Large intestine (tissue), 3 donors: ENCODE results near the gene SMAD3. TPM values are rescaled to one million over a fixed set of nuclear protein-coding genes. Genes with fewer than 3 reads are reported as not detected.
"Not testable (repeated sequence)": the region's sequence is repeated elsewhere in the genome, so short reads cannot be mapped to it uniquely, and the experiment has no call there.

Experiments used
- DNase-seq, 2 donors: peaks; one replicate each; pipeline versions ENCODE4 v3.0.0 to v3.0.0-alpha.2; 2013
- H3K27ac ChIP-seq: one replicate; pipeline ENCODE4 v1.5.1; 2013; ENCODE audit warnings: low read length
- H3K27me3 ChIP-seq: 2 replicates; pipeline ENCODE4 v1.6.1; 2013; ENCODE audit warnings: low read length; ENCODE audit not compliant: control insufficient read depth, insufficient read depth
- H3K36me3 ChIP-seq: 2 replicates; pipeline ENCODE4 v1.6.1; 2013; ENCODE audit warnings: low read length; ENCODE audit not compliant: control insufficient read depth, insufficient read depth
- H3K4me1 ChIP-seq: one replicate; pipeline ENCODE4 v1.6.1; 2013; ENCODE audit warnings: low read length; ENCODE audit not compliant: control insufficient read depth, insufficient read depth
- H3K4me3 ChIP-seq: one replicate; pipeline ENCODE4 v1.5.1; 2013; ENCODE audit warnings: low read length
- H3K9me3 ChIP-seq: one replicate; pipeline ENCODE4 v1.6.1; 2013; ENCODE audit warnings: mild to moderate bottlenecking, low read depth, low read length, moderate library complexity; ENCODE audit not compliant: control insufficient read depth
- WGBS: methylation state at CpG from one replicate; pipeline ENCODE4 v1.1.5; 2013; ENCODE audit warnings: low lambda C conversion rate; ENCODE audit not compliant: insufficient coverage; 5-methylcytosine and 5-hydroxymethylcytosine counted together
- polyA plus RNA-seq: library from polyadenylated mRNA; unstranded; fragments of 120-200 nt; gene quantifications from one replicate; pipeline ENCODE4 v1.2.1, GENCODE V29; 2013

SMAD3 gene
- polyA plus RNA-seq, 1 donor, result 29.4 TPM

DNA sequence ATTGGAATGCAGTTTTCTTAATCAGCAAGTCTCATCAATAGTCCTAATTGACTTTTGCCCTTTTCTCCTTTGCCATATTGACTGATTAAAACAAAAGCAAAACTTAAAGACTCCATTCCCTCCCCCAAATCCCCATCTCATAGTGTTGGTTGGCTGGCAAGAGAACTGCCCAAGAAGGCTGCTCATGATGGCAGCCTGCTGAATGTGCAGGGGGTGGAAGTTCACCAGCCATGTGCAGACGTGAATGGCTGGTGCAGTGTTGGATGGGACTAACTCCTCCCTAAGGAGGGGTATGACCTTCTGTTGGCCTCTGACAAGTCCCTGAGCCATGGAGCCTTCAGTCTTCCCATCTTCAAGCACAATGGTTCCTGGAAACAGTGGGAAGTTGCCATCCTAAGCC lies 7.0 kb downstream of the SMAD3 start:
- peaks cover 38% of the 10 kb centered on the region for H3K4me1 ChIP-seq
- peaks cover 13% of the 10 kb centered on the region for H3K36me3 ChIP-seq
- no peak overlapping the region for H3K4me3 ChIP-seq
- H3K27me3 ChIP-seq, result no peaks in the 10 kb centered on the region
- no peak for DNase-seq
- no CpG with 5 or more reads among the region's 1 CpG for WGBS
- H3K27ac ChIP-seq, result no peak overlapping the region
- H3K9me3 ChIP-seq, result no peaks in the 10 kb centered on the region

DNA sequence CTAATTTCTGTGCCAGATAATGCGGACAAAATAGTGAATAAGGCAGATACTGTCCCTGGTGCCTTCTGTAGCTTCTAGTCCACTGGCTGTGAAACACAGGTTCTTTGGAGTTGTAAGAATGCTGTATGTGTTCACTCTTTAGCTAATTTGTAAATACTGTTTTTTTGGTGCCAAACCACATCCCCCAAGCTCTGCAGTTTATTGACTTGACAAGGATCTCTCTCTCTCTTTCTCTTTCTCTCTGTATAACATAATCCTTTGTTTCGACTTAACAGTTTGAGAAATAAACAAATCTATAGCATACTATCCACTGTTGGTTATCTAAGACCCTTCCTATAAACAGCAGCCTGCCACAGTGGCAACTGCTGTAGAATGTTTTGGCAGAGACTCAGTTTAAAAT lies 7.6 kb downstream of the SMAD3 start:
- Histone ChIP-seq H3K36me3 (peaks cover 13% of the 10 kb centered on the region), H3K4me1 (peaks cover 36% of the 10 kb centered on the region), H3K27me3 (no peaks in the 10 kb centered on the region), H3K27ac (no peak overlapping the region), H3K4me3 (no peak overlapping the region), H3K9me3 (no peaks in the 10 kb centered on the region)
- no peak for DNase-seq
- WGBS, result no CpG with 5 or more reads among the region's 2 CpGs

DNA sequence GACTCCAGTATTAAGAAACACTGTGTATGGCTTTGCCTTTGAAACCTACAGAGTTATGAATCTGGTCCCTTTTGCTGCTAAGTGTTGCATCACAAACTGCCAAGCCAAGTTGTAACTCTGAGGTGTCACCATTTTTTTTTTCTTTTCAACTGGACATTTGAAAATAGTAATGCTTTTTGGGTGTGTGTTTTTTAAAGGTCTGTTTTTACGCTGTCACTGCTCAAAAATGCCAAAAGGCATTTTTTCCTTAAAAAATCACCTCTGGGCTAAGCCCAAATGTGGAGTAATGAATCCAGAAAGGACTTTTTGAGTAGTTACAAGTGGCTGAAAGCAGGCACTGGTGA lies 9.5 kb downstream of the SMAD3 start:
- H3K36me3 ChIP-seq, result peaks cover 11% of the 10 kb centered on the region
- WGBS, result no CpG with 5 or more reads among the region's 1 CpG
- H3K27ac ChIP-seq, result peak overlapping the region; percentile 39
- peaks cover 30% of the 10 kb centered on the region for H3K4me1 ChIP-seq
- H3K27me3 ChIP-seq, result no peaks in the 10 kb centered on the region
- no peak overlapping the region for H3K4me3 ChIP-seq
- DNase-seq, result no peak
- no peaks in the 10 kb centered on the region for H3K9me3 ChIP-seq

DNA sequence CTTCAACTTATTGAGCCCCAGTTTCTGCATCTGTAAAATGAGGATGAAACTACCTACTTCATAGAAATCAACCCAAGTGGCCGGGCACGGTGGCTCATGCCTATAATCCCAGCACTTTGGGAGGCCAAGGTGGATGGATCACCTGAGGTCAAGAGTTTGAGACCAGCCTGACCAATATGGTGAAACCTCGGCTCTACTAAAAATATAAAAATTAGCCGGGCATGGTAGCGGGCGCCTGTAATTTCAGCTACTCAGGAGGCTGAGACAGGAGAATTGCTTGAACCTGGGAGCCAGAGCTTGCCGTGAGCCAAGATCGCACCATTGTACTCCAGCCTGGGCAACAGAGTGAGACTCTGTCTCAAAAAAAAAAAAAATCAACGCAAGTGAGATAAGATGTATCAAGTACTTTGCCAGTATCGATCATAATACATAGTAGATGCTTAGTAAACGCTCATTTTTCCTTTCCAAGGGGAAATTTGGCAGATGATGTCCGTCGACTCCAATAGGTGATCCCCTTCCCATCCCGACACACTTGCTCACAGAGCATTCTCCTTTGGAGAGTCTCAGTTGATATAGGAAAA lies 10.2 kb downstream of the SMAD3 start:
- not testable (repeated sequence) for DNase-seq, H3K36me3 ChIP-seq, H3K27me3 ChIP-seq, H3K4me3 ChIP-seq, H3K9me3 ChIP-seq, H3K27ac ChIP-seq
- H3K4me1 ChIP-seq, result peaks cover 25% of the 10 kb centered on the region
- WGBS, result no CpG with 5 or more reads among the region's 14 CpGs

DNA sequence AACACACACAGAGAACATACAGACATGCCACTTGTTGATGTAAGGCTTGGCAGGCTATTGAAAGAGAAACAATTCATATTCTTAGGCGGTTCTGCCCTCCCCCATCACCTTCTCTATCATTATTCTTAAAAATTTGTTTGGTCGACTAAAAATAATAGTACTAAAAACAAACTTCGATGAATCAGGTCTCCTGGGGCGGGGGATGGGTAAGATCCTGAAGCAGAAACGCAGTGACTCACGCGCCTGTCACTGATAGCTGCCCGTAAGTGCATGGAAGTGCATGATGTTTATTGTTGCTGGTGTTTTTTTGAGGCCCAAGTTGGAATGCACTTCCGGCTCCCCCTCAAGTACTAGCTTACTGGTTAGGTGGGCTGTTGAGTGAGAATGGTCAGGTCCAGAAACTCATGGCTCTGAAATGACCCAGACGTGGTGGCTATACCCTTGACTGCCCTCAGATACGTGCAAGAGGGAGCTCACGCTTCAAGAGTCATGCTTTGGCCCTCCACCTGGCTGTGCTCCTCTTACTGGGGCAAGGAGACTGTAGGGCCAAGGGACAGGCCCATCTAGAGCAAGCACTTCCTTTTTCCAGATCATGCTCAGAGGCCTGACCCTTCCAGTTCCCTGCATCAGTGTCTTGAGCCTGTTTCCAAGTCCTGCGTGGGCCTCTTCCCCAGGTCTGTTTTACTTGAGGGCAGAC lies 10.9 kb downstream of the SMAD3 start:
- peaks cover 25% of the 10 kb centered on the region for H3K4me1 ChIP-seq
- WGBS, result 81% methylated on average over 3 of the region's 13 CpGs

DNA sequence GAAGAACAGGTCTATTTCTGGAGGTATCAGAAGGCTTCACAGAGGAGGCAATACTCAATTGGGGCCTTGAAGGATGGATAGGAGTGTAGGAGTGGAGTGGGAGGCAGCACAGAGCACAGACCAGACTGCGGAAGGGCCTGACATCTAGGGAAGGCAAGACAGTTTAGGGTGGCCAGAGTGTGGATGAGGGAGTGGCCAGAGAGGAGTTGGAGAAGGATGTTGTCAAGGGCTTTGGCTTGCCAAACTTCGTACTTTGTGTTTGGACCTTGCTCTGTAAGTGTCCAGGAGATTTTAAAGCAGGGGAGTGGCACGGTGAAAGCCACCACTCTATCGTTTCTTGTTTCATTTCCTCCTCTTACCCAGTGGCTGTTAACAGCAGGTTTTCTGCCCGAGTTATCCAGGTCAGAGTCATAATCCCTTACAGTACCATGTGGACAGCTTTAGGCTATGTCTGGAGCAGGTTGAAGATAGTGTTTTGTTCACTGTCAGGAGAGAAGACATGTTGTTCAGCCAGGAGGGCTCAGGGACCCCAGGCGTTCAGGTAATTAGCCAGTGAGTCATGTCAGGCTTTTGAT lies 12.3 kb downstream of the SMAD3 start:
- Histone ChIP-seq H3K9me3 (no peaks in the 10 kb centered on the region), H3K27me3 (no peaks in the 10 kb centered on the region), H3K4me3 (no peak overlapping the region), H3K4me1 (peaks cover 22% of the 10 kb centered on the region), H3K36me3 (peaks cover 13% of the 10 kb centered on the region), H3K27ac (peak overlapping the region; percentile 82)
- peak; percentile 72 to 89 for DNase-seq
- WGBS, result no CpG with 5 or more reads among the region's 6 CpGs

More for the DNA sequence above, 10.9 kb downstream of the SMAD3 start:
- Histone ChIP-seq H3K4me3 (no peak overlapping the region), H3K9me3 (no peaks in the 10 kb centered on the region), H3K36me3 (peaks cover 11% of the 10 kb centered on the region), H3K27ac (no peak overlapping the region), H3K27me3 (no peaks in the 10 kb centered on the region)
- no peak for DNase-seq

DNA sequence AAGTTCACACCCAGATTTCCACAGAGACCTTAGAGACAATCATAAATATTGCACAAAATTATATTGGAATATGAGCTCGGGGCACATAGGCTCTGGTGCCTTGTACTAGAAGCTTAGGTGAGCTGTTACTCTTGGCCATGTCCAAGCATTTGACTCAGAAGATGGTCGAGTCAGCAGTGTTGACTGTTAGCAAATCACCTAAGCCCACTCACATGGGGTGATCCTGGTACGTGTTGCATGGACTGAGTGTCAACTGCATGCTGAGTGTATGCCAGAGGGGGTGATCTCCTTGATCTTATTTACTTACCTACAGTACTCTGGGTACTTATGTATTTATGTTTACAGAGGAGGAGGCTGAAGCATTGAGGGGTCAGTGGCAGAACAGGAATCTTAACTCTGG lies 14.0 kb downstream of the SMAD3 start:
- no CpG with 5 or more reads among the region's 3 CpGs for WGBS
- peaks cover 19% of the 10 kb centered on the region for H3K4me1 ChIP-seq
- H3K4me3 ChIP-seq, result no peak overlapping the region
- DNase-seq, result no peak
- peak overlapping the region; percentile 9 for H3K27ac ChIP-seq
- no peaks in the 10 kb centered on the region for H3K27me3 ChIP-seq
- H3K36me3 ChIP-seq, result peaks cover 15% of the 10 kb centered on the region
- no peaks in the 10 kb centered on the region for H3K9me3 ChIP-seq

DNA sequence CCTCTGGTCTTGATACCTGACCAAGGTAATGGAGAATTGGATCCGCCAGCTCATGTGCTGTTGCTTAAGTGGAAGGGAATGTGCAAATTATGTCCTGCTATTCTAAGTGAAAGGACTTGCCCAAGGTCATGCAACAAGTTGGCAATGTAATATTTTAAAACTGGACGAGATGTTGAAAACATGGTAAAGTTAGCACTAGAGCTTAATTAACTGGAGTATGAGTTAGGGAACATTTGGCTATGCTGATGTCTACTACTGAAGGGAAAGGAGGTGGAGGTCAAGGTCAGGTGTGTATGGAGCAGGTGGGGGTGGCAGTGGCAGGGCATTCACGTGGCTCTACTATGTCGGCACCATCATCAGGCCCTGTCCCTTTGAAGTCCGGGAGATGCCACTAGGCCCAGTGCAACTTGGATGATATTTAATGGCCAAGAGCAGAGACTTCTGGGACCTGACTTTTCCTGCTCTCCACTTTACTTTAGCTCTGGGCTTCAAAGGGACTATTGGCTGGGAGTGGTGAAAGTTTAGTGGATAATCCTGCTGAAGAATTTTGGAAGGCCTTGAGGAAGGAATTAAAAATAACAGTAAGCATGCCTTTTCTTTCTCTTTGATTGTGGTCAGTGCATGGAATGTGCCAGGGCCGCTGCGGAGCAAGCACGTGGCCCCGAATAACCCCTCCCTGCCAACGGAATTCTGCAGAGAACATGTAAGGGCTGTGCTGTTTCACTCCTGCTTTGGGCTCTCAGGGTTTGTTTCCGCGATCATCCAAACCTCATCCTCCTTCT lies 14.9 kb downstream of the SMAD3 start:
- Histone ChIP-seq H3K4me1 (peaks cover 18% of the 10 kb centered on the region), H3K27ac (no peak overlapping the region), H3K36me3 (peaks cover 15% of the 10 kb centered on the region), H3K27me3 (no peaks in the 10 kb centered on the region), H3K4me3 (no peak overlapping the region), H3K9me3 (no peaks in the 10 kb centered on the region)
- DNase-seq, result no peak
- no CpG with 5 or more reads among the region's 12 CpGs for WGBS

DNA sequence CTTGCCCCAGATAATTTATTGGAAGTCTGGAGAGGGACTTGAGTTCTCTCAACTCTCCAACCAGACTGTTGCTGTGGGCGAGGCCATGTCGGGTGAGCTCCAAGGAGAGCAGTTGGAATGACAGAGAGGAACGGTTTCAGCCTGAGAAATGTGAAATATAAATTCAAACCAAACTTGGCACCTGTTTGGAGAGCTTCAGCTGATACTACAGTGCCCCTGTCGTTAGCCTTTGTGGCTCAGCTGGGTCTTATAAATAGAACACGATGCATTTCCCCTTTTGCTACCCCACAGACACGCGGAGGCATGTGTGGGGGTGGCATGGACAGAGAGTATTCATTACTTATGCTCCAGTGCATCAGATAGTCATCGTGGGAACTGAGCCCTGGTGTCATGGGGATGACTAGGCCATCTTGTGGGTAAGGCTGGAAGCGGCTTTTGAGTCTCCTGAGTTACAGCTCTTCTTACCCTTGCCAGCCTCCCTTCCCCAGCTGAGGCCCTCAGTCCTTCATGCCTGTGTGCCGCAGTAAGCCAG lies 15.6 kb downstream of the SMAD3 start:
- WGBS, result no CpG with 5 or more reads among the region's 10 CpGs
- DNase-seq, result no peak

DNA sequence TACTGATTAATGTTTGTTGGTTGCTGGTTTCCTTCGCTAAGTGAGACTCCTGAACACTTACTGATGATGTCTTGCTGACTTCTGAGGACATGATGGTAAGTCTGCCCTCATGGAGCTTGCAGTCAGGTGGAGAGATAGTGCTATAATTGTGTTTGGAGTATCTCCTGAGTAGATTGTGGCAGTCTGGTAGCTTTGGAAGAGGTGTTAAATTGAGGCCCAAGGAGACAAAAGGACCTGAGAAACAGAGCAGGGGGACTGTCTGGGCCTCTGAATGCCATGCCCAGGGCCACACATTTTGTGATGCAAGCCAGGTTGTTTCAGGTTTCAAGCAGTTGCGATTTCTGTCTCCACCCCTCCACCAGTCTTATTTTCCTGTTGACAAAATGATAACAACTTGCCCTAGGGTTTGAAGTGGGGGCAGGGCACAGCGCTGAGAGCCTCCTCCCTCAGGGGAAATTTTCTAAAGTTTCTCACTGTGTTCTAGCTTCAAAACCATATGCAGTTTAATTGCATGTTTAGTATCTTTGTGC lies 16.7 kb downstream of the SMAD3 start:
- Histone ChIP-seq H3K27me3 (no peaks in the 10 kb centered on the region), H3K9me3 (no peaks in the 10 kb centered on the region), H3K27ac (no peak overlapping the region), H3K4me1 (peaks cover 33% of the 10 kb centered on the region), H3K36me3 (peaks cover 13% of the 10 kb centered on the region), H3K4me3 (no peak overlapping the region)
- DNase-seq, result peak in 1 of 2 donors; percentile 68
- no CpG with 5 or more reads among the region's 3 CpGs for WGBS

More for the DNA sequence above, 15.6 kb downstream of the SMAD3 start:
- H3K9me3 ChIP-seq, result no peaks in the 10 kb centered on the region
- H3K4me3 ChIP-seq, result no peak overlapping the region
- no peaks in the 10 kb centered on the region for H3K27me3 ChIP-seq
- H3K36me3 ChIP-seq, result peaks cover 14% of the 10 kb centered on the region
- H3K27ac ChIP-seq, result no peak overlapping the region
- peaks cover 23% of the 10 kb centered on the region for H3K4me1 ChIP-seq
